ENCODE measurements around the gene HAUS1. TPM values are rescaled to one million over a fixed set of nuclear protein-coding genes. Genes with fewer than 3 reads are reported as not detected.
"Not testable (repeated sequence)": the region's sequence is repeated elsewhere in the genome, so short reads cannot be mapped to it uniquely, and the experiment has no call there.

HAUS1 gene
- polyA plus RNA-seq, 3 donors: 42.3 to 53.0 (median 45.7) TPM

DNA sequence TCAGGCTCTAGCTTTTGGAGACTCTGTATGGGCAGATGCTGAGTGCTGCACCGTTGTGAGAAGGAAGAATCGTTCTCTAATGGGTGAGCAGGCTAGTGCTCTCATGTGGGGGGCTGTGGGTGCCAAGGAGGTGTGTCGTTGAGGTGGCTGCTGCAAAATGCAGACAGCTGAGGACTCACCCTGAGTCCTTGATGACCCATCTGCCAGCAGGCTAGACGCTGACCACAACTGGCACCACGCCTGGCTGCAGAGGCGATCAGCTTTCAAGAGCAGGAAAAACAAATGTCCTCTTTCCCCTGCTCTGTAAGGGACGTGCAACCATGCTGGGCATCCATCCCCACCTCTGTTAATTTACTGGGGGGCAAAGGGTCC lies 48.2 kb downstream of the HAUS1 start:
- DNase-seq: no peak

DNA sequence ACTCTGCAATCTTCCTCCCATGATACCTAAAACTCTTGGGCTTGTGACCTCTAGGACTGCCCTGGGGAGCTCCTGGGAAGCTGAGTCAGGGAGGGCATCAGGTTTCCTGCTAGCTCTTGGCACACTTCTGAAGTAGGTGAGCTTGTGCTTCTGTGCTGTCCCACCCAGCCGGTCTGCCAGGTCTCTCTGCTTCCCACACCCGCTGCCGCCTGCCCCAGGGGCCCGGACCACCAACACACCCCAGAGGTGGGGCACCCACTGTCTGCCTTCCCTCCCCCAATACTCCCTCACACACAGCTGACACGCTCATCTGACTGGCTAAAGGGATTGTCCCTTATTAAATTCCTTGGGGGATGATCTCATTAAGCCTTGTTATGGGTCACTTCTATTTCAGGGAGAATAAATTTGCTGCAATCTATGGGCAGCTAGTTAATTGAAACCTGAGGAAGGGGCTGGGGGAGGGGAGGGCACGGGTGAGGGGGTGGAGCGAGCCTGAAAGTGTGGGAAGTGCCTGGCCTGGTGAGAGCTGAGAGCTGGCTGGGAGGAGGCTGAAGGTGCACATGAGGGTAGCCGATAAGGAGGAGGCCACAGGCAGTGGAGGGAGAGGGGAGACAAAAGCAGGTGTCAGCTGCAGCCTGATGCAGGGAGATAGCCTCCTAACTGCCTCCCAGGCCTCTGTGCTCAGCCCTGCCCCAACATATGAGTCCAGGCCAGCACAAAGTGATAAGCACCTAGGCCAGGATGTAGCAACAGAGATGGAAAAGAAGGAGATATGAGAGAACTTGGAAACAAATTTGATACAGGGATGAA lies 48.8 kb downstream of the HAUS1 start:
- peak; percentile 80 for DNase-seq

DNA sequence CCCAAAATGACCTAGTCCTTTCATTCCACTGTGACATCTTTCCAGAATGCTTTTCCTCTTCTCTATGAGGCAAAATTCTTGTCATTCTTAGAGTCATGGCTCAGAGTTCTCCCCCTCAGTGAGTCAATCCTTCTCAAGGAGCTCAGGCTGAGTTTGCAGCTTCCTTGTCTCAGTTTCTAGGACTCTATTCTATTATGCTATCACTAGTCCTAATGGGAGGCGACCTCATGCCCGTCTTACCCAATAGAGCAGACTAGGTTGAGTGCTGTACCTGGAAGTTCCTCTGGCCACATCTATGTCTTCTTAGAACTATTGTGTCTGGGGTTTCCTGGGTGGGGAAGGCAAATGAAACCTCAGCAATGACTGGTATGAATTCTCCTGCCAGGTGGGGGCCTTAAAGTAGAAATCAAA lies 51.5 kb downstream of the HAUS1 start:
- no peak for DNase-seq

DNA sequence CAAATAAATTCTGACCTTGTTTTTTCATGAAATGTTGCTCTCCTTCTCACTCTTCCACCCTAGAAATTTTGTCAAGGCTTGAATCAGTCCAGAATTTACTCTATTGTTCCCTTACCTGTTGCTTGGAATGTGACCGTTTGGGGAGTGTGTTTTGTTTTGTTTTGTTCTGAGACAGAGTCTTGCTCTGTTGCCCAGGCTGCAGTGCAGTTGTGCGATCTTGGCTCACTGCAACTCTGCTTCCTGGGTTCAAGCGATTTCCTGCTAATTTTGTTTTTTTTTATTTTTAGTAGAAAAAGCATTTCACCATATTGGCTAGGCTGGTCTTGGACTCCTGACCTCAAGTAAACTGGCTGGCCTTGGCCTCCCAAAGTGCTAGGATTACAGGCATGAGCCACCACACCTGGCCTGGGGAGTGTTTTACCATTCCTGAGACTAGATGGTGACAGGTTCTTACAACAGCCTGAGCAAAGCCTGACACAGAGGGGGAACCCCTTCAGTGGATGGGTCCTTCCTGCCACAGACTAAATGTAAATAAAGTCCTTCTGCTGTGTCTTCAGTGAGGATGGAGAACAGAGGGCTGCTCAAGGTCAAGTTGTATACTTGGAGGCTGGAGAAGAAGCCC lies 52.0 kb downstream of the HAUS1 start:
- no peak for DNase-seq

DNA sequence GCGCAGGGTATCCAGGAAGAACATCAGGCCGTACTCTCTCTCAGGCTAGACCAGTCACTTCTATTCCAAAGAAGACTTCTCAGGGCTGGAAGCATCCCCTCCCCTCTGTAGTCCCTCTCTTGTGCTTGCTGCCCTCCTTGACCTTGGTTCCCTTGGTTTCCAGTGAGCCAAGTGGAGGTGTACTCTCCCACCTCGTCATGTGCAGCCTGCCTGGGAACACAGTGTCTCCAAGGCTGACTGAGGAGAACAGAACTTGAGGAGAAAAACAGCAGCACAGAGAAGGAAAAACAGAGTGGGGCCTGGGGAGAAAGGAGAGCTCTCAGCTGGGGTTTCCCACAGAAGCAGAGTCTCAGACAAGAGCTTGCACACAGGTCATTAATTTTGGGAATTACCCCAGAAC lies 52.7 kb downstream of the HAUS1 start:
- DNase-seq: no peak

DNA sequence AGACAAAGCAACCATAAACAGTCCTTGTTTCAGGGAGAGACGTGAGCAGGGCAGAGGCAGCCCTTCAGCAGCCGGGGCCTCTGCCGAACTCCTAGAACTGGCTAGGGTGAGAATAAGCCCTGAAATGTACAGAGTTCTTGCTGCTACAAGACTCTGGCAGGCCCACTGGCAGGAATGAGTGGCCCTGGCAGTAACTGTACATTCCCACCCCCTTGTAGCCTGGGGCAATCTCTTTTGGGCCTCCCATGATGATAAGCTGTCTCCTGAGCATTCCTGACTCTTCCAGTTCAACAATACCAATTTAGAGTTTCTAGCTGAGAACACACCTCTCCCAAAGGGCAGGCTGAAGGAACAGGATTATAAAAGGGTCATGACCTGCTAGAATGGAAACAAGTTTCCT lies 54.3 kb downstream of the HAUS1 start:
- no peak for DNase-seq

DNA sequence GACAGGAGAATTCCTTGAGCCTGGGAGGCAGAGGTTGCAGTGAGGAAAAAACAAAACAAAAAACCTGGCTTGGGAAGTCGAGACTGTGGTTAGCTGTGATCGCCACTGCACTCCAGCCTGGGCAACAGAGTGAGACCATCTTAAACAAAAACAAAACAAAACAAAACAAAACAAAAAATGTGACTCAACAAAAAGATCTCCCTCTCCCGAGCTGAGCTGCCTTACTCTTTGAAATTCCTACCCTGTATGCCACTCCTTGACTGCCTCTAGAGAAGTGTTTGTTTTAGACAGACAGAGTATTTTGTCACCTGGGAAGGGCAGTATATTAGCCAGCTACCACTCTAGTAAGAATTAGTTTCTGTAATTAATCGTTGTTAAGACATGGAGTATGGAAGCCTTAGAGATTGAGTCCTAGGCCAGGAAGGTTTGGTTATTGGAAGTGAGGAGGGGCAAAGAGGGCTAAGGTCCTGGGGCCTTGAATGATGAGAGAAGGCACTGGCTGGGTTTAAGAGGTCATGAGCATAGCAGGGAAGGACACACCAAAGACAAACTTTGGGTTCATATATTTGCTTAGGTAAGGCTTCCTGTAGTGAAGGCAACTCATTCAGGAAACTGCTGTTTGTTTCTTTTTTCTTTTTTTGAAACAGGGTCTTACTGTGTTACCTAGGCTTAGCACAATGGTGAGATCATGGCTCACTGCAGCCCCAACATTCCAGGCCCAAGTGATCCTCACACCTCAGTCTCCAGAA lies 56.0 kb downstream of the HAUS1 start:
- no peak for DNase-seq

DNA sequence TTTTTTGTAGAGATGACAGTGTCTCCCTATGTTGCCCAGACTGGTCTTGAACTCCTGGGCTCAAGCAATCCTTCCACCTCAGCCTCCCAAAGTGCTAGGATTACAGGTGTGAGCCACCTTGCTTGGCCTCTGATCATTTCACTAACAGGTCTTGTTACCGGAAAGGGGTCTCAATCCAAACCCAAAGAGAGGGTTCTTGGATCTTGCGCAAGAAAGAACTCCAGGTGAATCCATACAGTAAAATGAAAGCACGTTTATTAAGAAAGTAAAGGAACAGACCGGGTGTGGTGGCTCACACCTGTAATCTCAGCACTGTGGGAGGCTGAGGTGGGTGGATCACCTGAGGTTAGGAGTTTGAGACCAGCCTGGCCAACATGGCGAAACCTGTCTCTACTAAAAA lies 56.7 kb downstream of the HAUS1 start:
- DNase-seq: not testable (repeated sequence)

DNA sequence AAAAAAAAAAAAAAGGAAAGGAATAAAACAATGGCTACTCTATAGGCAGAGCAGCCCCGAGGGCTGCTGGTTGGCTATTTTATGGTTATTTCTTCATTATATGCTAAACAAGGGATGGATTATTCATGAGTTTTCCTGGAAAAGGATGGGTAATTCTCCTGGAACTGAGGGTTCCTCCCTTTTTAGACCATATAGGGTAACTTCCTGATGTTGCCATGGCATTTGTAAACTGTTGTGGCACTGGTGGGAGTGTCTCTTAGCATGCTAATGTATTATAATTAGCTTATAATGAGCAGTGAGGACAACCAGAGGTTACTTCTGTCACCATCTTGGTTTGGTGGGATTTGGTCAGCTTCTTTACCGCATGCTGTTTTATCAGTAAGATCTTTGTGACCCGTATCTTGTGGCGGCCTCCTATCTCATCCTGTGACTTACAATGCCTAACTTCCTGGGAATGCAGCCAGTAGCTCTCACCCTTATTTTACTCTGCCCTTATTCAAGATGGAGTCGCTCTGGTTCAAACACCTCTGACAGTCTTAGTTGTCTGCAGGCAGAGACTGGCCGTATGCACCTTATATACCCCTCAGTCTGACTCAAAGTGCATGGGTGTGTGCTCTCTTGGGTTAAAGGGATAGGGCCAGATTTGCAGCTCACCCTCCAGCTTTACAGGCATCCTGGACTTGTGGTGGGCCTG lies 57.7 kb downstream of the HAUS1 start:
- DNase-seq: no peak

DNA sequence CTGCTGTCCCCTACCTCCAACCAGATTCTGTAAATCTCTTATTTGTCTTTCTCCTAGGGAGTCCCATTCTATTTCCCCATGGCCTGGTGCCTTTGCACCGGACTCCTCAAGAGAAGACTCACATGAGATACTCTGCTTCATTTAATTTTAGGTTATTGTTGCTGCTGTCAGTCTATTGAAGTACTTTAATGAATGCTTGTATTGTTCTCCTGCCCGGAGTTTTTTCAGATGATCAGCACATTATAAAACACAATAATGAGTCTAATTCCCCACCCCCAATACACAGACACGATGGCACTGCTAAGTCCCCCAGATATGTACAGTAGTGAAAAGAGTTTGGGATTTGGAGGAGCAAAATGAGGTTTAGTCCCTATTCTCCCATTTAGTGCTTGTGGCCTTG lies 58.9 kb downstream of the HAUS1 start:
- no peak for DNase-seq

DNA sequence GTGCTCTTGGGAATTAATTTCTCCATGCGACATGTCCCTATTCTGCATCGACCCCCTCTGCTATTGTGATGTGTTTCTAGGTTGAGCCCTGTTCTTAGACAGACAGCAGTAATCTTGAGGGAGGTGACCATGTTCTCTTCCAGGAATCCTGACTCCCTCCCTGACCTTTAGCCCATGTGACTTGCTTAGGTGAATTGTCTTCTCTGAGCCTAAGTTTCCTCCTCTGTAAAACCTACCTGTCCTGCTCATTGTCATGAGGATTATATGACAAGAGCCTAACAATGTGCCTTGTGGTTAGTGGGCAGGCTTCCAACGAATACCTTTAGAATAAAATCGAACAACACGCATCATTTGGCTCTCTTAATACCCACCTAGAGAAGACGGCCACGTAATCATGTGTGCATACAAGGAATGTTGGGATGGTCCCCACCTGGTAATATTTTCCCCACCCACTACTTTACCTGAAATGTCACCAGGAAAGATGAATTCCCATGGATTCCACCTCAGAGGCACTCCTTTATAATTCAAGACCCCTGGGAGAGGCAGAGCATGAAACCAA lies 59.8 kb downstream of the HAUS1 start:
- no peak for DNase-seq

DNA sequence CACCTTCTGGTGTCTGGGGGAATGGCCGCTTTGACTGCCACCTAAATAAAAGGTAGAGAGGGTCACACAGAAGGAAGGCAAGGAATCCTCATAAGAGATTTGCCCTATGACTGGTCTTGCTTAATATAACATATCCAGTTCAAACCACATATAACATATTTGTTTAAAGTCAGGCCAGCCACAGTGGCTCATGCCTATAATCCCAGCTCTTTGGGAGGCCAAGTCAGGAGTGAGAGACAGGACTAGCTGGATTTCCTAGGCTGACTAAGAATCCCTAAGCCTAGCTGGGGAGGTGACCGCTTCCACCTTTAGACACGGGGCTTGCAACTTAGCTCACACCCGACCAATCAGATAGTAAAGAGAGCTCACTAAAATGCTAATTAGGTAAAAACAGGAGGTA lies 60.3 kb downstream of the HAUS1 start:
- not testable (repeated sequence) for DNase-seq

DNA sequence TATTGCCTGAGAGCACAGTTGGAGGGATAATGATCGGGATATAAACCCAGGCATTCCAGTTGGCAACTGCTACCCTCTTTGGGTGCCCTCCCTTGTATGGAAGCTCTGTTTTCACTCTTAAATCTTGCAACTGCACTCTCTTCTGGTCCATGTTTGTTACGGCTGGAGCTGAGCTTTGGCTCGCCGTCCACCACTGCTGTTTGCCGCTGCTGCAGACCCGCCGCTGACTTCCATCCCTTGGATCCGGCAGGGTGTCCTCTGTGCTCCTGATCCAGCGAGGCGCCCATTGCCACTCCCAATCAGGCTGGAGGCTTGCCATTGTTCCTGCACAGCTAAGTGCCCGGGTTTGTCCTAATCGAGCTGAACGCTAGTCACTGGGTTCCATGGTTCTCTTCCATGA lies 60.7 kb downstream of the HAUS1 start:
- DNase-seq: no peak

DNA sequence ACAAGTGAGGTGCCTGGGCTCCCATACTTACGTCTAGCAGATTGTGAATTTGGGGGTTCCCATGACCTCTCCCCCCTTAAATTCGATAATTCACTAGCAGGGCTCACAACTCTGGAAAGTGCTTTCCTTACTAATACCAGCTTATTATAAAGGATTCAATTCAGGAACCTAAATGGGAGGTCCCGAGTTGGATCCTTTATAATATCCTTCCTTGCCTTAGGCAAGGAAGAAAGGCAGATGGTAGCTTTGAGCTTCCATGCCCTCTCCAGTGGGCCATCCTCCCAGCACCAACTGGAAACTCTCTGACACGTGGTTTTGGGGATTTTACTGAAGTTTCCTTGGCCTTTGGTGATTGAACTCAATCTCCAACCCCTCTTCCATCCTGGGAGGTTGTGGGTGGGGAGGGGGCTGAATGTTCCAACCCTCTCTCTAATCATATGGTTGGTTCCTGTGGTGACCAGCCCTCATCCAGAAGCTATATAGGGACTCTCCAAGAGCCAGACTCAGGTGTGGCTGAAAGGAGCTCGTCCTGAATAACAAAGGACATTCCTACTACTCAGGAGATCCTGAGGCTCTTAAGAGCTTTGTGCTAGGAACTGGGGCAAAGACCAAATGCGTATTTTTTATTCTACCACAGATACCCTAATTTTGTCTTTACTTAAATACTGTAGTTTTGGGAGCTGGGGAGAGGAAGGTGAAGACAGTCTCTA lies 62.2 kb downstream of the HAUS1 start:
- no peak for DNase-seq

DNA sequence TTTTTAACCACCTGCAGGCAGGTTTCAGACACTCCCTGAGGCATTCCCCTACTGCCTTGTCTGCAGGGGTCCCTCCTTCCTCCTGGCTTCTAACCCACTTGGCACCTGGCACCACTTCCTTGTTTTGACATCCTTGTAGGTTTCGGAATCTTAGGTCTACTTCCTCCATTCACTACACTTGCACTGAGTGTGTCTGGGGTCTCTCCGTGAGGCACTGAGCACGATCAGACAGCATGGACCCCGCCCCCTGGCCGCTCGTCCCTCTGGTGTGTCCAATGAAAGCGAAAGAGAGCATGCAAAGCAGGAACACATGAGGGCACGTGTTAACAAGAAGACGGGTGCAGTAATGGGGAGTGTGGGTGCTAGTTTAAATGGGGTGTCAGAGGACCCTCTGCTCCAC lies 63.8 kb downstream of the HAUS1 start:
- no peak for DNase-seq

DNA sequence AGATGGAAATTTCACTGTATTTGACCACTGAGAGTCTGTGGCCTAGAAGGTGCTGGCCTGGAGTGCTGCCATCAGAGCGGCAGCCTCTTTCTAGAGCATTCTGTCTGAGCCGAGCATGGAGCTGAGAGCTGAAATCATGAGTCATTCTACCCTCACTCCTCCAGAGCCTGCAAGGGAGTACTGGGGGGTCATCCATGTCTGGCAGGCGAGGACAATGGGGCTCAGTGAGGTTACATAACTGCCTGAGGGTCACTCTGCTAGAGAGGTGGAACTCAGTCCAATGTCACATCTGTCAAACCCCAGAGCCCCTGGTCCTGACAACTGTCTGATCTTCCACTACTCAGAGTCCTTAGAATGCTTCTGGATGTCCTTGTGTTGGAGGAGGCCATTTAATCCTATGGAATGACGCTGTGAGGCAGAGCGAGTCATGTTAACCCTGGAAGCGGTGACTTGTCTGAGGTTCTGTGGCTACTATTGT lies 65.3 kb downstream of the HAUS1 start:
- DNase-seq: no peak

DNA sequence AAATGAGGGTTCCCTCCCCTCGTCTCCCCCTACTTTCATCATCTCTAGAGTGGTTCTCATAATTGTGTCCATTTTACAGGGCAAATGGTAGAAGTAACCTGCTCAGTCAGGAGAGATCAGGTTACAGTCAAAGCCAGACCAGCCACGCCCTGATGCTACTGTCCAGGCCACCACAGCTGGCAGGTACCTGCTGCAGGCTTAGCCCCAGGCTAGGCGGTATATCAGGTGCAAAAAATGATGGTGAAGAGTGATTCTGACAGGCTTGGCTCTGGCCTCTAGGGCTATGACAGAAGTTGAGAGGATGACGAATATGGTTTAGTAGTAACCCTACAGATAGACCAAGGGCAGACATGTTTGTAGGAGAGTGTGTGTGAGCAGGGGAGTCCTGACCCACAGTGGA lies 67.1 kb downstream of the HAUS1 start:
- DNase-seq: no peak

DNA sequence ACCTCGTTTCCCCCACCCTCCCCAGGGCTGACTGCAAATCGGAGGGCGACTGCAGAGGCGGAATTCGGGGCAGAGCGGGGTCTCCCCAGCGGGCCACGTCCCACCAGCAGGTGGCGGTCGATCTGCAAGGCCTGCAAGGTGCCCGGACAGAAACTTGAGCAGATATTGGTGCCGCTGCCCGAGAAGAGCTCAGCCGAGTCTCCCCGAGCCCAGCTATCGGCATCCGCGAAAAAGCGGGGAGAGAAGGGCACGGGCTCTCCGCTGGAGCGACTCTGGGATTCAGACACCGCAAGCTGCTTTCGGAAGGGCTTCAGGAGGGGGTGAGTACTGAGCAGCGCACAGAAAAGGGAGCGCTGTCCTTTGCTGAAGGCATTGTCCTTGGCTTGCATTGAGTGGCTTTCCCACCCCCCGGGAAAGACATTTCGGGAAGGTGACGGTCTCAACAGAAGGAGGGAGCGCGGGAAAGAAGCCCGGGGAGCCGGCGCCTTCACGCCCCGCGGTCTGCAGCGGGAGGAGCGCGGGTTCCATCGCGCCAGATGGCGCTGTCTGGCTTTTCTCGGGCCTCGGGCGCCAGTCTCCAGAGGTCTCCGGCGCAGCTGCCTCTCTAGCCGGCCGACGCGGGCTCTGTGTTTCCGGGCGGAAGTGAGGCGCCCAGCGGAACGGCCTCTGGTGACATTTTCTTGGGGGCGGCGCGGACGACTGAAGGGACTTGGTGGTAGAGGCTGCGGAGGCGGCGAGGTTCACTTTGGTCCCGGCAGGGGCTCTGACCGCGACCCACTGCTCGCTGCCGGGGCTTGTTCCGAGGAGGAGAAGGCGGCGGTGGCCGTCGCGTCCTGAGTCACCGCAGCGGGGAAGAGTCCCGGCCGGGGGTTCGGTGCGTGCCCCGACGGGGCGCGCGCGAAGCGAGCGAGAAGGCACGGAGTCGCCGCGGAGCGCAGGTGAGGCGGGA lies 69.5 kb downstream of the HAUS1 start:
- peak; percentile 94 for DNase-seq

DNA sequence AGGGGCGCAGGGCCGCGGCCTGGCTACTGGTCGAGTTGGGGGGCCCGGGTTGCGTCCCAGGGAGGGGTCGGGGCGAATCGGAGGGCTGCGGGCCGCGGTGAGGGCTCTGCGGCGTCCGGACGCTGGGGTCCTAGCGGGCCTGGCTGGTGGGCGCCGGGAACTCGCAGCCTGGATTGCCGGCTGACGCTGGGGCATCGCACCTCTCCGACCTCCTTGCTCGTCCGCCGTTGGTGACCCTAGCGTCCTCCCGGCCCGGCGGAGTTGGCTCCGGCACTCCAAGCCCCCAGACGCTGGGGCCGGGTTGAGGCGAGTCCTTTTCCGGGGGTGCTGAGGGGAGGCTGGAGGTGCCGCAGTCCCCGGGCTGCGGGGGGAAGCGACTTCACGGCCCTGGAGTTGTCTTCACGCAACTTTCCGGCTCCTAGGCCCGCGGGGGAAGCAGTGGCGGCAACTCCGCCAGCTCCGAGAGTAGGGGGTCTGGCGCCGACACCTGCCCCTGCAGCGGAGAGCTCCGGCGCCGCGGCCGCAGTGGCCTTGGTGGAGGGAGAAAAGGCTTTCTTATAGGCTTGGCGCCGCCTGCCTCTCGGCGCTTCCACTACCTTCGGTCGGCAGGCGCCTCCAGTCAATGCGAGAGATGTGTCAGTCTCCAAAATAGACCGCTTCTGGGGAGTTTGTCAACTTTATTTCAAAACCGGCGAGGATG lies 70.3 kb downstream of the HAUS1 start:
- DNase-seq: peak; percentile 19
